ENCODE data around the gene CDH4. TPM values are rescaled to one million over a fixed set of nuclear protein-coding genes. Genes with fewer than 3 reads are reported as not detected.

The CDH4 gene
- total and polyA plus RNA-seq, 2 of the 8 experiments (the other 6 are each of a cell fraction or from before 2014, with no cell fraction given): 4.3 to 7.9 TPM

DNA sequence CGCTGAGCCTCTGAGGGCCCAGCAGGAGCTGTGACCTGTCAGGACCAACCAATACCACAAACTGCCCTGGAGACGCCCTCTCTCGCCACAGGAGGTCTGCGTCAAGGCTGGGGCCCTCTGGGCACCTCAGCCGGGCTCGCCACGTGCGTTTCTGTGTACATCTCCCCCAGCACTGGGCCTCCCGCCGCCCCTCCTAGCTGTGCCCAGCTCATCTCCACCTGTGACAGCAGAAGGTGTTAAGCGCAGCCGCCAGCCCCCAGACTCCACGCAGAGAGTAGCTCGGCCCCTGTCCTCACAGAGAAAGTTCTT is 722.2 kb downstream of the CDH4 start:
- FAIRE-seq (no peak), DNase-seq (ENCODE audit: low read depth in 1 of 2, low spot score in 2 of 2) (no peak)
- H3K14ac ChIP-seq (ENCODE audit: insufficient read length): no peak overlapping the region
- ChIA-PET CTCF (ENCODE audit: partially characterized antibody) (interaction anchor here (0.6 to 1.4 kb wide), 5 partner anchors 30 to 1846 kb away, joined by 3 to 5 read pairs (median 4); no protein-coding TSS in a partner anchor), POLR2A (ENCODE audit: partially characterized antibody) (no interaction called here)
- H3K9me3 ChIP-seq (ENCODE audit: insufficient read depth in 2 of 2, low read depth in 1 of 2, low read length in 1 of 2): no peaks in the 10 kb centered on the region
- no peaks in the 10 kb centered on the region for H3K79me1 ChIP-seq (ENCODE audit: low read depth, low read length)
- no peaks in the 10 kb centered on the region for H3K79me2 ChIP-seq (ENCODE audit: control insufficient read depth in 1 of 2, insufficient read depth in 2 of 2, low read length in 2 of 2)
- no peak overlapping the region for H4K91ac ChIP-seq (replicated peaks; ENCODE audit: insufficient read length, low read length)
- peaks cover 0 to 11% (median 3%) of the 10 kb centered on the region in 4 experiments; a peak in 3 of 8 replicates for H3K36me3 ChIP-seq (ENCODE audit: control insufficient read depth in 2 of 4, insufficient read depth in 4 of 4, low read length in 3 of 4)
- no peak overlapping the region for H2BK15ac ChIP-seq (ENCODE audit: low read length)
- no peak overlapping the region for H2BK12ac ChIP-seq (ENCODE audit: low read depth, low read length)
- H3K4ac ChIP-seq (replicated peaks; ENCODE audit: insufficient read length, low read depth, low read length): no peak overlapping the region
- WGBS, 2 experiments (ENCODE audit: extremely low coverage in 1 of 2, insufficient coverage in 1 of 2, insufficient read length in 1 of 2, insufficient replicate concordance in 2 of 2, low coverage in 1 of 2, low lambda C conversion rate in 2 of 2, missing lambda C conversion rate in 1 of 2): 95% methylated on average over 14 of the region's 14 CpGs; no CpG with 5 or more reads in 1 of the 2 experiments
- no peak overlapping the region for H4K5ac ChIP-seq (ENCODE audit: insufficient read length, low read depth, low read length)
- H3K56ac ChIP-seq (replicated peaks; ENCODE audit: insufficient read length, low read depth, low read length): no peak overlapping the region
- no peak overlapping the region for H2AK5ac ChIP-seq (ENCODE audit: low read depth, low read length)
- no peak overlapping the region for H2BK120ac ChIP-seq (replicated peaks; ENCODE audit: low read depth, low read length)
- H4K8ac ChIP-seq (ENCODE audit: extremely low read depth, insufficient read depth, low read length): no peak overlapping the region
- no peak overlapping the region for H2AFZ ChIP-seq (ENCODE audit: low read length)
- no peak overlapping the region for H3K18ac ChIP-seq (ENCODE audit: extremely low read depth, low read length)
- H3K27me3 ChIP-seq (replicated peaks in 1 of 4; ENCODE audit: control insufficient read depth in 3 of 4, extremely low read depth in 1 of 4, insufficient read depth in 3 of 4, low read length in 3 of 4): no peaks in the 10 kb centered on the region
- no peak overlapping the region for H2BK20ac ChIP-seq (ENCODE audit: low read length)
- H3K4me1 ChIP-seq (replicated peaks in 1 of 4; ENCODE audit: control insufficient read depth in 3 of 4, insufficient read depth in 4 of 4, low read length in 3 of 4): no peaks in the 10 kb centered on the region; a peak in 1 of 7 replicates
- H3K27ac ChIP-seq (ENCODE audit: low read depth, low read length): no peak overlapping the region
- no peak overlapping the region for H2BK5ac ChIP-seq (ENCODE audit: low read depth, low read length)
- H3K9ac ChIP-seq (replicated peaks in 1 of 4; ENCODE audit: extremely low read depth in 1 of 4, low read depth in 3 of 4, low read length in 3 of 4): no peak overlapping the region
- H3K4me2 ChIP-seq (ENCODE audit: insufficient read depth in 1 of 2, low read depth in 2 of 2, low read length in 2 of 2): no peak overlapping the region
- no peak overlapping the region for H3K4me3 ChIP-seq (ENCODE audit: extremely low read depth in 1 of 4, insufficient read depth in 2 of 4, low read depth in 3 of 4, low read length in 4 of 4)
- H3K23ac ChIP-seq (ENCODE audit: insufficient read length): no peak overlapping the region
- H3K23me2 ChIP-seq (ENCODE audit: low read depth, low read length): no peaks in the 10 kb centered on the region; the same call in 1 of the 2 replicates
- peaks cover 5 to 6% of the 10 kb centered on the region in 2 experiments for H4K20me1 ChIP-seq (replicated peaks in 1 of 2; ENCODE audit: control insufficient read depth in 1 of 2, insufficient read depth in 2 of 2, low read length in 2 of 2)
- no peak for TF ChIP-seq RNF2 (IDR thresholded peaks at IDR 0.05; ENCODE audit: borderline replicate concordance, low read depth, low read length, missing control alignments, poor library complexity, severe bottlenecking)
- TF ChIP-seq RBBP5 (IDR thresholded peaks at IDR 0.05; ENCODE audit: borderline replicate concordance, low read depth, low read length): no peak
- TF ChIP-seq GTF2F1 (IDR thresholded peaks at IDR 0.05; ENCODE audit: borderline replicate concordance, low read depth, low read length): no peak
- no peak for TF ChIP-seq EP300 (IDR thresholded peaks at IDR 0.05; ENCODE audit: borderline replicate concordance in 1 of 2, low read depth in 2 of 2, low read length in 2 of 2)
- no peak for TF ChIP-seq EGR1 (IDR thresholded peaks at IDR 0.05; ENCODE audit: borderline replicate concordance, low read depth, low read length)
- no peak for TF ChIP-seq CHD2 (IDR thresholded peaks at IDR 0.05; ENCODE audit: low read length)
- no peak for TF ChIP-seq EZH2 (IDR thresholded peaks at IDR 0.05; ENCODE audit: low read depth, low read length, severe bottlenecking)
- no peak for TF ChIP-seq E2F6 (IDR thresholded peaks at IDR 0.05)
- TF ChIP-seq ASH2L (IDR thresholded peaks at IDR 0.05; ENCODE audit: low read length): no peak
- no peak for TF ChIP-seq RFX5 (IDR thresholded peaks at IDR 0.05; ENCODE audit: borderline replicate concordance, low read depth, low read length)

Measured in H1 (cell line).